LNCAP (cell line): ENCODE data around the gene SQSTM1.

ENCODE experiments used
- CTCF ChIP-seq: fragments of 450-650 bp; IDR thresholded peaks from 2 replicates; pipeline ENCODE4 v1.5.1; 2017; ENCODE audit warnings: mild to moderate bottlenecking

The SQSTM1 gene

GRCh38 chr5:179879690-179880010 is 58.9 kb downstream of the SQSTM1 start:
- no peak for TF ChIP-seq CTCF

DNA sequence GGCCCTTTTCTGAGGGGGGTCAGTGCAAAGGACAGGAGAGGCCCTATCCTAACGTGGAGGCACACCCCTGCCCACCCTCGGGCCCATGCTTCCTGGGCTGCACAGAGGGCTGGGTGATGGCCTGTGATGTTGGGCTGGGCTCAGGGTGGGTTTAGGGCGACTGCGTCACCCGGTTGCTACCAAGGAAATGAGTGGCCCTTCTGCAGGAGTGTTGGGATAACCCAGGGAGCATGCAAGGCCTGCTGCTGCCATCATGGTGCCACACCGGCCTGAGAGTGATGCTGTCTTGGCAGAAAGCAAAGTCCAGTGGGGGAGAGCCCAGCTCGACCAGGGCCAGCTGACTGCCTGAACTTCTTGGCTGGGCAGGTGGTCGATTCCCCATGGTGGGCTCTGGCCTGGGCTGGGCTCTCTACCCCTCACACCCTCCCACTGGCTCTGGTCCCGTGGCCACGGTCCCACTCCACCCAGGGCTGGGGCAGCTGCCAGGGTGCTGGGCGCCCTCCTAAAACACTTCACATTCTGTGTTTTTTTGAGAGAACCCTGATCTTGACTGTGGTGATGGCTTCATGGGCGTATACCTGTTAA is 59.5 kb downstream of the SQSTM1 start:
- no peak for TF ChIP-seq CTCF

GRCh38 chr5:179880848-179881590 is 60.3 kb downstream of the SQSTM1 start:
- no peak for TF ChIP-seq CTCF

DNA sequence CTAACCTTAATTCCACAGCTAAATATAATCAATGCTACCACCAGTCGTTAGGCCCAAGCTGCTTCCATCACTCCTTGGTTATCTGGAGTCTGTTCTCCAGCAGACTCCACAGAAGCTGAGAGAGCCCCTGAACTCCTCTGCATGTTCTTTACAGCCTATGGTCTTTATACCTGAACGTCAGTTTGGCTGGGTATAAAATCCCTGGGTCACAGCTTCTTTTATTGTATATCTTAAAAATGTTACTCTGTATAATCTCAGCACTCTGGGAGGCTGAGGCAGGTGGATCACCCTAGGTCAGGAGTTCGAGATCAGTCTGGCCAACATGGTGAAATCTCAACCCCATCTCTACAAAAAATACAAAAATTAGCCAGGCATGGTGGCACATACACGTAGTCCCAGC is 61.6 kb downstream of the SQSTM1 start:
- no peak for TF ChIP-seq CTCF

DNA sequence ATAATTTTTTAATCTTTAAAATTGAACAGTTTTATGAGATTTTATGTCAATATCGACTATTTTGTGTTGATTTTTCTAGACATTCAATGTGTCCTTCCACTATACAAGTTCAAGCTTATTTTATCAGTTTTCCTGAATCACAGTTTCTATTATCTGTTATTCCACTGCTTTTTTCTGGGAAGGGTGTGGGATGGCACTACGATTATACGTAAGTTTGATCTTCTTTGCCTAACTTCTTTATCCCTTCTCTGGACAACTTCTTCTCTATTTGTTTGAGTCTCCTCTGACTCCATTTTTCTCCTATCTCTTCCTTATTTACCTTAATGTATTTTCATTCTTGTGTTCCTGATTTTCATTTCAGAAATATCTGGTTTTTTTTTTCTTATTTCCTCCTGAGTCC is 62.5 kb downstream of the SQSTM1 start:
- no peak for TF ChIP-seq CTCF

- no peak for TF ChIP-seq CTCF
Observed at GRCh38 chr5:179885491-179886090, 64.9 kb downstream of the SQSTM1 start.

DNA sequence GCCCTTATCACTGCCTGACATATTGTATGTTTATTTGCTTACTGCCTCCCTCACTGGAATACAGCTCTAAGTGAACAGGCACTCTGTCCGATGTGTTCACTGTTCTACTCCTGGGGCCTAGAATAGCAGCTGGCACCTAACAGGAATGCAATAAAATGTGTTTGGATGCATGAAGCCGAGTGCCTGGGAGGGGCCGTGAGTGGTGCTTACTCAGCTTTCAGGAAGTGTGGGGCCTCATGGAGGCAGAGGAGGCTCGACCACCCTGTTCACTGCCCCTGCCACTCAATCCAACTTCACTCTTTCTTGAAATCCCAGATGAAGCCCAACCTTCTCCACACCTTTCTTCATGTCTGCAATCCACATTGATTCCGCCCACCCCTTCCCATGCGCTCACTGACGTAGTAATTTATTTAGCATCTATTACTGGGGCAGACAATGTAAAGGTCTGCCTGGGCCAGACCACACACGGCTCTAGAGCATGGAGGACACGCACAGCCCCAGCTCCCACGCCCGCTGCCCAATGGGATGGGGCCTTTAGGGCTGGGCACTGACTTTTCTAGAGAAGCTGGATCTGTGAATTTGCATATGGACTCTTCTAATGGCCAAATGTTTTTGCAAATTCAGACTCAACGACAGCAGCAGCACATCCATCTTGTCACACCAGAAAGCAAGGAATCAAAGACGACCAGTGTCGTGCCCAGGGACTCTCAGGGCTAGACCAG is 65.6 kb downstream of the SQSTM1 start:
- TF ChIP-seq CTCF: no peak
